Ishikawa (cell line): ENCODE results near the gene CLEC10A.

Experiments used
- CEBPB ChIP-seq: IDR thresholded peaks from 2 replicates; pipeline ENCODE4 v1.6.1; 2012
- CREB1 ChIP-seq: IDR thresholded peaks from 2 replicates; pipeline ENCODE4 v1.6.1; 2012; ENCODE audit warnings: low read depth
- EGR1 ChIP-seq: IDR thresholded peaks from 2 replicates; pipeline ENCODE4 v1.6.1; 2012
- EP300 ChIP-seq: IDR thresholded peaks from 2 replicates; pipeline ENCODE4 v1.6.1; 2012; ENCODE audit warnings: borderline replicate concordance
- FOXM1 ChIP-seq: IDR thresholded peaks from 2 replicates; pipeline ENCODE4 v1.6.1; 2012; ENCODE audit warnings: low read depth, borderline replicate concordance
- NFIC ChIP-seq: IDR thresholded peaks from 2 replicates; pipeline ENCODE4 v1.6.1; 2012
- RAD21 ChIP-seq: IDR thresholded peaks from 2 replicates; pipeline ENCODE4 v1.6.1; 2012; ENCODE audit warnings: low read depth
- TAF1 ChIP-seq: IDR thresholded peaks from 2 replicates; pipeline ENCODE4 v1.6.1; 2012; ENCODE audit warnings: low read depth, mild to moderate bottlenecking
- TEAD4 ChIP-seq: IDR thresholded peaks from 2 replicates; pipeline ENCODE4 v1.6.1; 2012
- YY1 ChIP-seq: IDR thresholded peaks from 2 replicates; pipeline ENCODE4 v1.6.1; 2012; ENCODE audit warnings: low read depth
- ZBTB7A ChIP-seq: IDR thresholded peaks from 2 replicates; pipeline ENCODE4 v1.6.1; 2012; ENCODE audit warnings: low read depth
- TF ChIP-seq, protein P1 (sequence below): IDR thresholded peaks from 2 replicates; pipeline ENCODE4 v1.6.1; 2012
- TF ChIP-seq, protein P2 (sequence below): IDR thresholded peaks from 2 replicates; pipeline ENCODE4 v1.6.1; 2012
- TF ChIP-seq, protein P3 (sequence below): IDR thresholded peaks from 2 replicates; pipeline ENCODE4 v1.6.1; 2012; ENCODE audit warnings: low read depth, mild to moderate bottlenecking

DNA sequence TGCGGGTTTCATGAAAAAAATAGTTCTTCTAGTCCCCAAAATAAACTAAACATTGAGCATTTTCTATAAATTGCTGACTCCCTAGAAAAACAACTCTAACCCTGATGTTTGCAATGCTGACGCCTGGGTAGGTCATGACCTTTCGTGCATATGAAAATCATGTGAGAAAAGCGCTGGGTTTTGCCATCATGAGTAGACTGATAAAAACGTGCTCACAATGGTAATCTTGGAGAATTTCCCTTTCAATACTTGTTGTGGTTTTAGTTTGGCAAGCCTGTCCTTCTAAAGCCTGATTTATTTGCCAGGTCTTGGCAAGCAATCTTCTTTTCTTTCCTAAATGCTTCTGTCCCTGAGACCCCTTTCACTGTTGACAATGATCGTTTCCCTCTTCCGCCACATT lies 4.0 kb upstream of the CLEC10A start:
- TF ChIP-seq EGR1 (no peak), YY1 (no peak), TAF1 (no peak), ZBTB7A (no peak), CEBPB (no peak), RAD21 (no peak), EP300 (no peak), NFIC (no peak), CREB1 (no peak), FOXM1 (no peak), TEAD4 (no peak)
- TF ChIP-seq, protein P1, sequence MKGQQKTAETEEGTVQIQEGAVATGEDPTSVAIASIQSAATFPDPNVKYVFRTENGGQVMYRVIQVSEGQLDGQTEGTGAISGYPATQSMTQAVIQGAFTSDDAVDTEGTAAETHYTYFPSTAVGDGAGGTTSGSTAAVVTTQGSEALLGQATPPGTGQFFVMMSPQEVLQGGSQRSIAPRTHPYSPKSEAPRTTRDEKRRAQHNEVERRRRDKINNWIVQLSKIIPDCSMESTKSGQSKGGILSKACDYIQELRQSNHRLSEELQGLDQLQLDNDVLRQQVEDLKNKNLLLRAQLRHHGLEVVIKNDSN: no peak
- TF ChIP-seq, protein P2, sequence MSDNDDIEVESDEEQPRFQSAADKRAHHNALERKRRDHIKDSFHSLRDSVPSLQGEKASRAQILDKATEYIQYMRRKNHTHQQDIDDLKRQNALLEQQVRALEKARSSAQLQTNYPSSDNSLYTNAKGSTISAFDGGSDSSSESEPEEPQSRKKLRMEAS: no peak
- TF ChIP-seq, protein P3, sequence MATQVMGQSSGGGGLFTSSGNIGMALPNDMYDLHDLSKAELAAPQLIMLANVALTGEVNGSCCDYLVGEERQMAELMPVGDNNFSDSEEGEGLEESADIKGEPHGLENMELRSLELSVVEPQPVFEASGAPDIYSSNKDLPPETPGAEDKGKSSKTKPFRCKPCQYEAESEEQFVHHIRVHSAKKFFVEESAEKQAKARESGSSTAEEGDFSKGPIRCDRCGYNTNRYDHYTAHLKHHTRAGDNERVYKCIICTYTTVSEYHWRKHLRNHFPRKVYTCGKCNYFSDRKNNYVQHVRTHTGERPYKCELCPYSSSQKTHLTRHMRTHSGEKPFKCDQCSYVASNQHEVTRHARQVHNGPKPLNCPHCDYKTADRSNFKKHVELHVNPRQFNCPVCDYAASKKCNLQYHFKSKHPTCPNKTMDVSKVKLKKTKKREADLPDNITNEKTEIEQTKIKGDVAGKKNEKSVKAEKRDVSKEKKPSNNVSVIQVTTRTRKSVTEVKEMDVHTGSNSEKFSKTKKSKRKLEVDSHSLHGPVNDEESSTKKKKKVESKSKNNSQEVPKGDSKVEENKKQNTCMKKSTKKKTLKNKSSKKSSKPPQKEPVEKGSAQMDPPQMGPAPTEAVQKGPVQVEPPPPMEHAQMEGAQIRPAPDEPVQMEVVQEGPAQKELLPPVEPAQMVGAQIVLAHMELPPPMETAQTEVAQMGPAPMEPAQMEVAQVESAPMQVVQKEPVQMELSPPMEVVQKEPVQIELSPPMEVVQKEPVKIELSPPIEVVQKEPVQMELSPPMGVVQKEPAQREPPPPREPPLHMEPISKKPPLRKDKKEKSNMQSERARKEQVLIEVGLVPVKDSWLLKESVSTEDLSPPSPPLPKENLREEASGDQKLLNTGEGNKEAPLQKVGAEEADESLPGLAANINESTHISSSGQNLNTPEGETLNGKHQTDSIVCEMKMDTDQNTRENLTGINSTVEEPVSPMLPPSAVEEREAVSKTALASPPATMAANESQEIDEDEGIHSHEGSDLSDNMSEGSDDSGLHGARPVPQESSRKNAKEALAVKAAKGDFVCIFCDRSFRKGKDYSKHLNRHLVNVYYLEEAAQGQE: no peak
